ENCODE measurements around the gene GRID2. TPM values are rescaled to one million over a fixed set of nuclear protein-coding genes. Genes with fewer than 3 reads are reported as not detected.

Gene GRID2
- total RNA-seq, 2 donors from 2014 or later = 0.28 TPM; not detected in 1

- H3K4me1 ChIP-seq (ENCODE audit: control insufficient read depth in 1 of 2, low read depth in 2 of 2) = no peaks in the 10 kb centered on the region
- H3K4me3 ChIP-seq = no peak overlapping the region
- H3K36me3 ChIP-seq = no peaks in the 10 kb centered on the region
- no peak for TF ChIP-seq CTCF (IDR thresholded peaks at IDR 0.05)
- DNase-seq (ENCODE audit: low spot score) (no peak), ATAC-seq (ENCODE audit: insufficient number of reproducible peaks, low FRiP score, low read depth) (no peak)
- no peaks in the 10 kb centered on the region for H3K9me3 ChIP-seq
- no peak overlapping the region for H3K27ac ChIP-seq
- no peaks in the 10 kb centered on the region for H3K27me3 ChIP-seq (replicated peaks; ENCODE audit: insufficient read depth)
These were observed 1475.5 kb downstream of the GRID2 start for GRCh38 chr4:93779228-93779627.

- Histone ChIP-seq H3K4me1 (ENCODE audit: control insufficient read depth in 1 of 2, low read depth in 2 of 2) (no peaks in the 10 kb centered on the region), H3K27ac (no peak overlapping the region), H3K9me3 (no peaks in the 10 kb centered on the region), H3K4me3 (no peak overlapping the region), H3K36me3 (no peaks in the 10 kb centered on the region), H3K27me3 (replicated peaks; ENCODE audit: insufficient read depth) (no peaks in the 10 kb centered on the region)
- ATAC-seq (ENCODE audit: insufficient number of reproducible peaks, low FRiP score, low read depth) = no peak
- no peak for TF ChIP-seq CTCF (IDR thresholded peaks at IDR 0.05)
- DNase-seq (ENCODE audit: low spot score) = no peak
These were observed 1476.3 kb downstream of the GRID2 start for GRCh38 chr4:93780080-93780479.

- DNase-seq (ENCODE audit: low spot score) (no peak), ATAC-seq (ENCODE audit: insufficient number of reproducible peaks, low FRiP score, low read depth) (no peak)
- no peaks in the 10 kb centered on the region for H3K9me3 ChIP-seq
- no peak overlapping the region for H3K4me3 ChIP-seq
- no peak overlapping the region for H3K27ac ChIP-seq
- H3K4me1 ChIP-seq (ENCODE audit: control insufficient read depth in 1 of 2, low read depth in 2 of 2) = no peaks in the 10 kb centered on the region
- TF ChIP-seq CTCF (IDR thresholded peaks at IDR 0.05) = no peak
- no peaks in the 10 kb centered on the region for H3K27me3 ChIP-seq (replicated peaks; ENCODE audit: insufficient read depth)
- no peaks in the 10 kb centered on the region for H3K36me3 ChIP-seq
These were observed 1477.4 kb downstream of the GRID2 start for GRCh38 chr4:93781198-93781597.

- H3K27me3 ChIP-seq (replicated peaks; ENCODE audit: insufficient read depth) = no peaks in the 10 kb centered on the region
- no peaks in the 10 kb centered on the region for H3K9me3 ChIP-seq
- no peak overlapping the region for H3K4me3 ChIP-seq
- ATAC-seq (ENCODE audit: insufficient number of reproducible peaks, low FRiP score, low read depth) (no peak), DNase-seq (ENCODE audit: low spot score) (no peak)
- no peak for TF ChIP-seq CTCF (IDR thresholded peaks at IDR 0.05)
- H3K27ac ChIP-seq = no peak overlapping the region
- H3K36me3 ChIP-seq = no peaks in the 10 kb centered on the region
- no peaks in the 10 kb centered on the region for H3K4me1 ChIP-seq (ENCODE audit: control insufficient read depth in 1 of 2, low read depth in 2 of 2)
These were observed 1482.4 kb downstream of the GRID2 start for GRCh38 chr4:93786149-93786548.

- Histone ChIP-seq H3K4me1 (ENCODE audit: control insufficient read depth in 1 of 2, low read depth in 2 of 2) (no peaks in the 10 kb centered on the region), H3K4me3 (no peak overlapping the region), H3K9me3 (no peaks in the 10 kb centered on the region), H3K27me3 (replicated peaks; ENCODE audit: insufficient read depth) (no peaks in the 10 kb centered on the region), H3K36me3 (no peaks in the 10 kb centered on the region), H3K27ac (no peak overlapping the region)
- ATAC-seq (ENCODE audit: insufficient number of reproducible peaks, low FRiP score, low read depth) (no peak), DNase-seq (ENCODE audit: low spot score) (no peak)
- TF ChIP-seq CTCF (IDR thresholded peaks at IDR 0.05) = no peak
These were observed 1484.9 kb downstream of the GRID2 start for GRCh38 chr4:93788712-93789111.

Data from thoracic aorta (tissue), 2 donors.